GM12865 (cell line): Measurements from ENCODE around the gene SOX10.

ENCODE experiments used
- DNase-seq: peaks from one replicate; pipeline ENCODE4 v3.0.0; 2010; ENCODE audit warnings: low read depth
- H3K4me3 ChIP-seq: 2 replicates; pipeline ENCODE4 v1.5.1; 2011; ENCODE audit warnings: mild to moderate bottlenecking, low read depth, low read length, control low read depth
- CTCF ChIP-seq: IDR thresholded peaks from 2 replicates; pipeline ENCODE4 v1.5.1; 2011; ENCODE audit warnings: low read length, control low read depth, low read depth, inconsistent platforms; ENCODE audit not compliant: insufficient read depth; ENCODE audit errors: missing control alignments

SOX10 gene

GRCh38 chr22:37983860-37984791, at the start of gene SOX10:
Gene SOX10 (minus strand): TSS chr22:37984555. CDS start chr22:37983784, 771 bp downstream.
- DNase-seq: no peak
- H3K4me3 ChIP-seq: no peak within 1 kb of the TSS
- TF ChIP-seq CTCF: no peak

- no peak overlapping the region for H3K4me3 ChIP-seq
- no peak for DNase-seq
- no peak for TF ChIP-seq CTCF
Measured at GRCh38 chr22:38033522-38034277, 49.3 kb upstream of the SOX10 start.

- no peak for TF ChIP-seq CTCF
- no peak for DNase-seq
- no peak overlapping the region for H3K4me3 ChIP-seq
Measured at GRCh38 chr22:38032681-38033521, 48.5 kb upstream of the SOX10 start.

GRCh38 chr22:38031491-38031890, 47.1 kb upstream of the SOX10 start:
- DNase-seq: no peak
- H3K4me3 ChIP-seq: no peak overlapping the region
- TF ChIP-seq CTCF: no peak

GRCh38 chr22:38030311-38031133, 46.2 kb upstream of the SOX10 start:
- no peak for TF ChIP-seq CTCF
- H3K4me3 ChIP-seq: no peak overlapping the region
- no peak for DNase-seq

- DNase-seq: no peak
- TF ChIP-seq CTCF: no peak
- H3K4me3 ChIP-seq: no peak overlapping the region
Measured at GRCh38 chr22:38029901-38030300, 45.5 kb upstream of the SOX10 start.
